Stimulated activated CD4-positive, alpha-beta T cell treated with anti-CD3 and anti-CD28 coated beads, Interleukin-2, amount 100 ng/mL, for 4 hours (primary cell): ENCODE measurements around the gene TRIM14.

ENCODE experiments used
- DNase-seq: peaks from one replicate; pipeline ENCODE4 v3.0.0-alpha.2; 2020; ENCODE audit warnings: low read depth

The TRIM14 gene, protein sequence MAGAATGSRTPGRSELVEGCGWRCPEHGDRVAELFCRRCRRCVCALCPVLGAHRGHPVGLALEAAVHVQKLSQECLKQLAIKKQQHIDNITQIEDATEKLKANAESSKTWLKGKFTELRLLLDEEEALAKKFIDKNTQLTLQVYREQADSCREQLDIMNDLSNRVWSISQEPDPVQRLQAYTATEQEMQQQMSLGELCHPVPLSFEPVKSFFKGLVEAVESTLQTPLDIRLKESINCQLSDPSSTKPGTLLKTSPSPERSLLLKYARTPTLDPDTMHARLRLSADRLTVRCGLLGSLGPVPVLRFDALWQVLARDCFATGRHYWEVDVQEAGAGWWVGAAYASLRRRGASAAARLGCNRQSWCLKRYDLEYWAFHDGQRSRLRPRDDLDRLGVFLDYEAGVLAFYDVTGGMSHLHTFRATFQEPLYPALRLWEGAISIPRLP

DNA sequence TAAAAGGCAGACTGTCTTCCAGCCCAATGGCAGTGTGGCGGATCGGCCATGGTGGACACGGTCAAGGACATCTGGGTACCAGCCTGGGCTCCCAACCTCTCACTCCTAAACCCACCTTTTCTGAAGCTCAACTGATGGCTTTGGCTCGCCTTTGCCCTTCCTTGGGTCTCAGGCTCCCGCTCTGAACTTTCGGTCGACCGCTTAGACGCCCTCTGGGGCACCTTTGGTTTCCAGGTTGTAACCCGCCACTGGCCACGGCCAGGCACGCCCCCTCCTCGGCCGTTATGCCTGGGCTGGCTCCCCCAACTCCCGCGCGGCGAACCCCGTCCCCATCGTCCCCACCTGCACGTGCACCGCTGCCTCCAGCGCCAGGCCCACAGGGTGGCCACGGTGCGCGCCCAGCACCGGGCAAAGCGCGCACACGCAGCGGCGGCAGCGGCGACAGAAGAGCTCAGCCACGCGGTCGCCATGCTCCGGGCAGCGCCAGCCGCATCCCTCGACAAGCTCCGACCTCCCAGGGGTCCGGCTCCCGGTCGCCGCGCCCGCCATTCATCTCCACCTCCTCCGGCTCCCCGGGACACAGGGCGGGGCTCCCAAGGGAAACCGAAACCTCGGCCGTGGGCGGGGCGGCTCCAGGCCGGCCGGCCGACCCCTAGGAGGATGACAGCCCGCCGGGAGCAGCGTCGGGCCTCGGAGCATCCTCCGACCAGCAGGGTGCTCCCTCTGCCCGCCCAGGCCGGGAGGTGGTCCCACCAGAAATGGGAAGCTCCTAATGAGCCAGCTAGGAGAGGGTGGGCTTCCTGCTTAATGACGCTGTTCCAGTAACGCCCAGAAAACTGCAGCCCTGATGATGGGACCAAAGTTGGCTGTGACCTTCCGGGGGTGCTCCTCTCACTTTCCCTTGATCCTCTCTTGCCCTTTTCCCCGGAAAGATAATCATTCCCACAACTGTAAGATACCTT, at the start of gene TRIM14:
TRIM14 (minus strand) TSS at position 583 of the 962 bp plus-strand sequence; CDS start at position 549, 34 bp downstream.
- peak; percentile 31 for DNase-seq

DNA sequence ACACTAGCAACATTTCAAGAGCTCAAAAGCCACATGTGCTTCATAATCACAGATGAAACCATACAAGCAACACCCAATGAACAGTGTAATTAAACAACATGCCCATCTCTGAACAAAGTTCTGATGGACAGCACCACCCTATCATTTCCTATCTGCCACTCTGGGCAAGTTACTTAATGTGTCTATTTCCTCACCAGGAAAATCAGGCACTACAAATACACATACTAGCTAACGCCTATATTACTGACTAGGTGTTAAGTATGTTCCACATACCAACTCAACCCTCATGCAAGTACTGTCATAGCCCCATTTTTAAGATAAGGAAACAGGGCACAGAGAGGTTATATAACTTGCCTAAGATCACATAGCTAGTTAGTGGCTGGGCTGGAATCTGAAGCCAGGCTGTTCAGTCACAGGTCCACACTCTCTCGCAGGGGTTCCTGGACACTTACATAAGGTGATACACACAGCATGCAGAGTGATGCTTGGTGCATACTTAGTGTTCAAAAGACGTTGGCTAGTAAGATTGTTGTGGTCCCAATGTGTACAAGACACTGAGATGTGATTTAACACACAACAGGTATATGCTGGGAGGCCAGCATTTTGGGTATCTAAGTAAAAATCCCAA, 49.2 kb upstream of the TRIM14 start:
- DNase-seq, result no peak

DNA sequence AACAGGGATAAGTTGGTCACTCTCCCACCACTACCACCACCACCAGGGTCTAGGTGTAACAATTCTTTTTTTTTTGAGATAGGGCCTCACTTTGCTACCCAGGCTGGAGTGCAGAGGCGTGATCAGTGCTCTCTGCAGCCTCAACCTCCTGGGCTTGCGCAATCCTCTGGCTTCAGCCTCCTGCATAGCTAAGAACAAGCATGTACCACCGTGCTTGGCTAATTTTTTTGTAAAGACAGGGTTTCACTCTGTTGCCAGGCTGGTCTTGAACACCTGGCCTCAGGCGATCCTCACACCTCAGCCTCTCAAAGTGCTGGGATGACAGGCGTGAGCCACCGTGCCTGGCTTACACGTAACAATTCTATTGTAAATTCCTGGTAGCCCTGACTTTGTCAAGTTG, 45.9 kb upstream of the TRIM14 start:
- DNase-seq, result no peak

DNA sequence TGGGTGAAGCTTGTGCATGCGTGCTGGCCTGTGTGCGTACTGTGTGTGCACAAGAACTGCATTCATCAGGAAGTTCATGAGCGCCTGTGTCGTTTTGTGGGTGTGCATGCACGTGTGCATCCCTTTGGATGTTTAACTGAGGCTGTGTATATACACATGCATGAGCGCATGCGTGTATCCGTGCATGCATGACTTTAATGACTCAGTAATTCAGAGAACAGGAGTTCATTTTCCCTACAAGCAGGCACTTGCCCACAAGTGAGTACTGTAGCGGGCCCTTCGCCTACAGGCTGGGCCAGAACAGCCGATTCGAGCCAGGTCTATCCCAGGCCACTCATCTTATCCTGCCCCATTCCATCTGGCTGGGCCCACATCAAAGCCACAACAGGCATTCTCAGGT, 43.6 kb upstream of the TRIM14 start:
- no peak for DNase-seq

DNA sequence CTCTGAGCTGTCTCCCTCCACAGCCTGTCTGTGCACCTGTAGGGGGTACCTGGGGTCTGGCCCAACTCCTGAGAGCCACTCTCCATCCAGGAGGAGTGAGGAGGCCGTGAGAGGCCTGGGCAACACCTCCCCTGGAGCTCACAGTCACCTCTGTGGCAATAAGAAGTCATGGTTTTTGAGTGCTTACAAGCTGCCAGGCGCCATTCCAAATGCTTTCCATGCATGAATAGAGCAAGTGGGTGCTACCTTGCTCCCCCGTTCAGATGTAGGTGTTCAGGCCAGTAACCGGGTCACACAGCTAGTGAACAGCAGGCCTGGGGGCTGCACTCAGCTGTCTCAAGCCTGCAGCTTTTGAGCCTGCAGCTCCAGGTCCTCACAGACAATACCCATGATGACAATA, 42.8 kb upstream of the TRIM14 start:
- no peak for DNase-seq

DNA sequence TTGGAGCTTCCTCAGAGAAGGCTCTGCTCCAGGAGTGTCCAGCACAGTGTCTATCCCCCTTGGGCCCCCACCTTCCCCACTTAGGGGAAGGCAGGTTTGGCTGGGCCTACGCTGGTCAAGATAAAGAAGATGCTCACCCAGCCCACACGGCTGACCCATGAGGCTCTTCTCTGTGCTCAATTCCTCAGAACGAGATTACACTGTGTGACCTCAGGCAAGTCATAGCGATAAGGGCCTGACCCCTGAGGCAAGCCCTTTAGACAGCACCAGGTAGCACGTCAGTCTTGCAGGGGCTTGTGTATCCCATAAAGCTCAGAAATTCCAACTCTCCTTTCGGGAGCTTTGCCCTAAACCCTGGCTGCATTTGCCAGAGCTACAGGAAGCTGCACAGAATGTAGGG, 40.8 kb upstream of the TRIM14 start:
- no peak for DNase-seq

DNA sequence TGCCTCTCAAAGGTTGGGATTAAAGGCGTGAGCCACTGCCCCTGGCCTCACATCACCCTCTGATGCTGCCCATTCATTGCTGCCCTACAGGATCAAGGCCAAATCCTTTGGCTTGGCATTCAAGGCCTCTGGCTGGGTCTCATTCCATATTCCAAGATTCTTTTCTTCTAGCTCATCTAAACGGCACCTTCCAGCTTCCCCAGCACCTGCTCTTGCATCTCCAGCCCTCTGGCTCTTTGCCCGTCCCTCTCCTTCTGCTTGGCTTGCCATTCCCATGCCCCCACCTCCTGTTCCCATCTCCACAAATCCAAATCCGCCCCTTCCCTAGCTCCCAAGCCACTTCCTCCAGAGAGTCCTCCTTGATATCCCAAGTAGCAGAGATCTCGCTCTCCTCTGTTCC, 40.3 kb upstream of the TRIM14 start:
- DNase-seq, result no peak

DNA sequence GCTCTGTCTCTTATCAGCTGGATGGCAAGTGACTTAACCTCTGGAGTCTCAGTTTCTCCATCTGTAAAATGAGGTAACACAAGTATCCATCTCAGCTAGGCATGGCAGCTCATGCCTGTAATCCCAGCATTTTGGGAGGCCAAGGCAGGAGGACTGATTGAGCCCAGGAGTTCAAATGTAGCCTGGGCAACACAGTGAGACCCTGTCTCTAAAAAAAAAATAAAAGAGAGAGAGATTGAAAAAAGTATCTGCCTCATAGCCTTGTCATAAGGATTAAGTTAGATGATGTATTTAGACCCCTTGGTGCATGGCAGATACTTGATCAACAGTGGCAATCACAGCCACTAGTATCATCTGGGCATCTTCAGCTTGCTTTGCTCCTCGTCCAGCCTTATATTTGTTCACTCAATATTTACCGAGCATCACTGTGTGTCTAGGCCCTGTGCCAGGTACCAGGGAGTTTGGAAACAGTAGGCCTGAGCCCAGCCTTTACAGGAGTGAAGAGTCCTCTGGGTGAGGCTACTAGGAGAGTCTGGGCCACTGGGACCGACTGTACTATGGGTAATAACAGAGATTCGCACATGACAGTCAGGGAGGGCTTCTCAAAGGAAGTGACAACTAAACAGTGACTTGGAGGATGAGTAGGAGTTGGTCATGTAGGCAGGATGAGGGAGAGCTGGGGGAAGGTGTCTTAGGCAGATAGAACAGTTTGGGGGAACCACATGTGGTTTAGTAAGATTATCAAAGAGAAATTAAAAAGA, 39.2 kb upstream of the TRIM14 start:
- no peak for DNase-seq

DNA sequence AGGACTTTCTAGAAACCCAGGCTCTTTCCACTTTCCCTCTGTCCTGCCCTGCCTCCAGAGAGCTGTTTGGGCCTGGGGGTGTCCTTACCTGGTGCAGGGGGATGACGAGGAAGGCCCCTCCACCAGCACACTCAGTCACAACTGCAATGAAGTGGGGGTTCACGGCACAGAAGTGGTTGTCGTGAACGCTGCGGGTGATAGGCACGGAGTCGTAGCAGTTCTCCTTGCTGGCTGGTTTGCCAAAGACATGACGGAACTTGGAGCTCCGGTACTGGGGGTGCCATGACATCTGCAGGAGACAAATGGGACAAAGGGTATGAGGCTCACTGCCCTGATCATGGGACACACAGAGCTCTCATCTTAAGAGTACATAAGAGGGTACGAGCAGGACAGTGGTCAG, 38.4 kb upstream of the TRIM14 start:
- DNase-seq, result no peak

DNA sequence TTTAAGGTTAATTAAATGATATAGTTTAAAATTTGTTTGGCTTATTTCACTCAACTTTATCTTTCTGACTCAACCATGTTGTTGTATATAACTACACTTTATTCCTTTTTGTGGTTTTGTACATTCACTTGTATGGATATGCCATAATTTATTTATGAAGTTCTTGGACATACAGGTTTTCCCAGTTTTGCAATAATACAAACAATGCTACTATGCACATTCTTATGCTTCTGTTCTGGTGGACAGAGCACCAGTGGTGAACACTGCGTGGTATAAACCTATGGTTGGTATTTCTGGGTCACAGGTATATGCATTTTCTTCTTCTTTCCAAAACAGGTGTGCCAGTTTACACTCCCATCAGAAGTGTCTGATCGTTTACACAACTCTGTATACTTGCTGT, 35.7 kb upstream of the TRIM14 start:
- no peak for DNase-seq

DNA sequence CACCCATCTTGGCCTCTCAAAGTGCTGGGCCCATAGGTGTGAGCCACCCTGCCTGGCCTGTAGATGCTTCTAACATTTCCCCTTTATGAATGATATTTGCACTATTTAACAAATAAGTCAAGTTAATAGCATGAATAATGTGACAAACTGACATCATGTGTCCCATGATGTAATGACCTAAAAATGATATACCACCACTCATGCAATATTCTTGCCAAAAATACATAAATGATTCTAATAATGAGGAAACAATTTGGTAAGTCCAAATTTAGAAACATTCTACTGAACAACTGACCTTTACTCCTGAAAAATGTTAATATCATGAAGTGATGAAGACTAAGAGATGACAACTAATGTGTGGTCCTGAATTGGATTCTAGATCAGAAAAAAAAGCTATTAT, 33.5 kb upstream of the TRIM14 start:
- DNase-seq, result no peak

DNA sequence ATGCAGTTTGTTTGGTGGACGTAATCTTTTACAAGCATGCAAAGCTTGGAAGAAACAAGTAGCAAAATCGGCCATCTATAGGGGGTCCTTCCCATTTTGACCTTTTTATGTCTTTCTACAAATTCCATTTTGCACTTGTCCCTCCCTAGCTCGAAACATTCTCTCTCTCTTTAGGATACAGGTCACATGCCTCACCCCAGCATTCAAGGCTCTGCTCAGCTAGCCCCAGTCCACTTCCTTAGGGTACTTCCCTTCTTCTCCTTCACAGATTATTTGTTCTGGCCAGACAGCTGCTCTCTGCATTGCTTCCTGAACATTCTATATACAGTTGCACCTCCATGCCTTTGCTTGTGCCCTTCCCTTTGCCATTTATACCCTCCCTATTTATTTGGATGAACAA, 31.7 kb upstream of the TRIM14 start:
- DNase-seq, result no peak

DNA sequence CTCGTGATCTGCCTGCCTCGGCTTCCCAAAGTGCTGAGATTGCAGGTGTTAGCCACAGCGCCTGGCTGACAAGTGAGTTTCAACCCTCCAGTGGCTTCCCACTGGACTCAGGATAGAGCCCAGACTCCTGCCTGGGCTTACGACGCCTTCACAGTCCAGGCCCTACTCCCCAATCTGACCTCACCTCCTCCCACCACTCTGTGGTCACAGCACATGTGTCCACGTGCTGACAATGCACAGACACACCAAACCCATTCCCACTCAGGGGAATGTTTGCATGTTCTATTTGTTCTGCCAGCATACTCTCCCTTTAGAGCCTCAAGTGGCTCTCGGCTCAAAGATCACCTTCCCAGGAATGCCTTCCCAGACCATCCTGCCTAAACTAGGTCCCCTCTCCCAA, 31.1 kb upstream of the TRIM14 start:
- no peak for DNase-seq

DNA sequence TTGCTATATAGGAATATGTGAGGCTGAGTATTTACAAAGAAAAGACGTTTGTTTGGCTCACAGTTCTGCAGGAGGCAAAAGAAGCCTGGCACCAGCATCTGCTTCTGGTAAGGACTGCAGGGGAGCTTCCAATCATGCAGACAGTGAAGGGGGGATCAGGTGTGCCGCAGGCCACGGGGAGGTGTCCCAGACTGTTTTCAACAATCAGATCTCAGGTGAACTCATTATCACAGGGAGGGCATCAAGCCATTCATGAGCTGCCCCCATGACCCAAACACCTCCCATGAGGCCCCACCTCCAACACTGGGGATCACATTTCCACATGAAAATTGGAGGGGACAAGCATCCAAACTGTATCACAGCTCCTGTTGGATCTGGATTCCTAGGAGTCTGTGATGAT, 30.4 kb upstream of the TRIM14 start:
- DNase-seq, result no peak

DNA sequence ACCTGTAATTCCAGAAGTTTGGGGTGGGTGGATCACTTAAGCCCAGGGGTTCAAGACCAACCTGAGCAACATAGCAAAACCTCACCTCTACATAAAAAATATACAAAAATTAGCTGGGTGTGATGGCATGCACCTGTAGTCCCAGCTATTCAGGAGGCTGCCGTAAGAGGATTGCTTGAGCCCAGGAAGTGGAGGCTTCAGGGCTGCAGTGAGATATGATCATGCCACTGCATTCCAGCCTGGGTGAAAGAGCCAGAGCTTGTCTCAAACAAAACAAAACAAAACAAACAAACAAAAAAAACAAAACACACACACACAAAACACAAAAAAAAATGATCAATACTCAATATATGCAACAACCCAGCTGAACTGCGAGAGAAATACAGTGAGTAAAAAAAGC, 29.5 kb upstream of the TRIM14 start:
- no peak for DNase-seq

DNA sequence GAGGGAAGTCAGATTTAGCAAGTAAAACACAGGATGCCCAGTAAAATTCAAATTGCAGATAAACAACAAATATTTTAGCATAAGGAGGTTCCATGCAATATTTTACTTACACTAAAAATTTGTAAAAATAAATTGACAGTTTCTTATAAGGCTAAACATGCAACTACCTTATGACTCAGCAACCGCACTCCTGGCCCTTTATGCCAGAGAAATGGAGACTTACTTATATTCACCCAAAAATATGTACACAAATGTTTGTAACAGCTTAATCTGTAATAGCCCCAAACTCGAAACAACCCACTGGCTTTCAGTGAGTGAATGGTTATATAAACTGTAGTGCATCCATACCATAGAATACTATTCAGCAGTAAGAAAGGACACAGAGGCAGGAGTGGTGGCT, 28.6 kb upstream of the TRIM14 start:
- DNase-seq, result no peak

DNA sequence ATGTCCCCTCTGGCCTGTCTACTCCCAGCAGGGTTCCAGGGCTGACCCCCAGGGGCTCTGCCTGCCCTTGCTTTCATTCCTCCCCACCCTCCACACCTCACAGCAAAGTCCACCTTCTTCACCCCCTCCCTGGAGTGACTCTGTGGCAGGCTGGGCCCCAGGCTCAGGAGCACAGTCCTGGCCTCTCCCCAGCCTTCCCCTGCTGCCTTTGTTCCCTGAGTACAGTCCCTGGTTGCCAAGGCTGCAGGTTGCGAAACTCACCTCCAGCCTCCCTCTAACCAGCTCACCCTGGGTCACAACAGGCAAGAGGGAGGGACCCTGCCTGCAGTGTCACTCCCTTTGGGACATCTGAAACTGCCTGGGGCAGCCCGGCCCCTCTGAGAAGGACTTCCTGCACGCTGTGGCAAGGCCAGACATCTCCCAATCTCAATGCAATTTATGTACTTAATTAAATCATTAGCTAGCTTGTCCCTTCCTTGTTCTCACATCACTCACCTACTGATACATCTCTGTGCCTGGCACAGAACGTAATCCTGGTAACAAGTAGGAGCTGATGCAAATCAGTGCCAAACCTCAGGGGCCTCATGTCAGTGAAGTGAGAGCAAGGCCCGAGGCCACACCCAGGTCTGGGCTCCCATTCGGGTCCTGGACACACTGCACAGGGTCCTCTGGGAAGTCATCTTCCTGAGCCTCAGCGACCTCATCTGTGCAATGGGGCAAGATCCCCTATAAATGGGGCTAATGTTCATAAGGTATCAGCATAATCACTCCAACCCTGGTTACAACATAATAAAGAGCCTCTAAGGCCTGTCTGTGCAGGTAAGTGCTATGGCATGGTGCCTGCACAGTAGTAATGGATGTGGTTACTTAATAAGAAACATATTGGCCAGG, 27.3 kb upstream of the TRIM14 start:
- no peak for DNase-seq

DNA sequence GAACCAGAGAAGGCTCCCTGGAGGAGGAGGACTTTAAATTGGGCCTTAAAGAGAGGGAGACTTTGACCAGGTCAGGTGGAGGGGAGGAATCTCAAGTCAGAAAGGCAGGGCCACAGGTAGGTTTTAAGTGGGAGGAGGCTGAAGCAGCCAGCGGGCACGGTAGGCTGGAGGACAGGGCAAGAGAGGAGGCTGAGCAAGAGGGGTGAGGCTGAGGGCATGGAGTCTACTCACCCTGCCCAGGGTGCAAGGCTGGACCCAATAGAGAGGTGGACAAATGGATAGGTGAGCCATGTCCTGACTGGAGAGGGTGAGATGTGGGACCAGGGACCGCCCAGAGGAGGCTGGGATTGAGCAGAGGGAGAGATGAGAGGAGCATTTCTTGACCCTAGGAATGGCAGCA, 25.6 kb upstream of the TRIM14 start:
- DNase-seq, result no peak

DNA sequence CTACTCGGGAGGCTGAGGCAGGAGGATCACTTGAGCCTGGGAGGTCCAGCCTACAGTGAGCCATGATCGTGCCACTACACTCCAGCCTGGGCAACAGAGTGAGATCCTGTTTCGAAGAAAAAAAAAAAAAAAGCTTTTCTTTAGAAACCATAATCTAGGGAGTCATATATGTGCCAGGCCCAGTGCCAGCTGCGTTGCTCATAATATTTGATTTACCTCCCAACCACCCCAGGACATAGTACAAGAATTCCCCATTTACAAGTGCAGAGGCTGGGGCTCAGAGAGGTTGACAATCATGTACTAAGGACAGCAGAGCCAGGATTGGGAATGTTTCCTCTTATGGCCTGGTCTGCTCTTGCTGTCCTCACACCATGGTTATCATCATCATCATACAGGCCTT, 25.1 kb upstream of the TRIM14 start:
- DNase-seq, result no peak

DNA sequence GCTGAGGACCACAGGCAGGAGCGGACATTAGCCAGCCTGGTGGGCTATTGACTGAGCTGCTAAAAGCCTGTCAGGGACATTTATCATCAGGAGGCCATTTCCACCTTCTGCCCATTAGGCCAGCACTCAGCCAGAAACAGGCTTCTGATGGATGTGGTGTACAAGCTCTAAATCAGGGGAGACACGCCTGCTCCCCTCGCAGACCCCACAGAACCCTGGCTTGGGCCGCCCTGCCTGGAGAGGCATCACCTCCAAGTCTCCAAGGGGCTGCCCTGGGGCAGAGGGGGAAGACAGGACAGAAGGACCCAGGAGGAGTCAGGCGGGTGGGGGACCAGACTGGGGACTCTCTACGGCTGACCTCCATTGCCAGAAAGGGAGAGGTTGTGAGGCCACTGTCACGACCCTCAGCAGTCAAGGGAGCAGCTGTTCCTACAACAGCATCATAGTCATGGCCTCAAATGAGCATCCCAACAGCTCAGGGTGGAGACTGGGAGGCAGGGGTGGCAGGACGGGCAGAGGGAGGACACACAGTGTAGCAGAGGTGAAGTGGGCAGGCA, 24.0 kb upstream of the TRIM14 start:
- DNase-seq, result no peak
